KBM-7 (cell line): ENCODE data around the gene VAPA.

ENCODE experiments used
- DNase-seq: peaks from one replicate; pipeline ENCODE4 v3.0.0-alpha.2; 2015
- in situ Hi-C: fragments of 300-500 bp; cut with MboI; formaldehyde crosslinking; loops from 2 replicates; pipeline ENCODE4 v1.14.3; 2020; ENCODE audit warnings: low sequenced_read_pairs, low pct_unique_long_range_greater_than_20kb, mixed read lengths

VAPA gene

DNA sequence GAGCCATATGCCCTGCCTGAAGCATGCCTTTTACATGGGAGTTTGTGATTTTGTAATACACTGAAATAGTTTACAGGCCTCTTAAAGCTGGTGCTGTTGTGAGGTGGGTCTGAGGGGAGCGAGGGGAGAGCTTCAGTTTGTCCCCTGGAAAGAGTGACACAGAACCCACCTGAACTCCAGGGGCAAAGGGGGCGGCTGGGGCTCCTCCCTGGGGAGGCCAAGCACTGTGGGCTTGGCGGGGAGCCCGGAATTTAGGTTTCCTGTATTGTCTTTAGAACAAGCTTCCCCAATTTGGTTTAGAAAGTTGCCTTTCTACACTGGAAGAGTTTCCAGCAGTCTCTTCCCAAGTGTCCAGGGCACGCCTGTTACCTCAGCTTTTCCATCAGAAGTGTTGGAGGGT lies 75.7 kb downstream of the VAPA start:
- DNase-seq, result no peak
- in situ Hi-C loops, result no loop called here

DNA sequence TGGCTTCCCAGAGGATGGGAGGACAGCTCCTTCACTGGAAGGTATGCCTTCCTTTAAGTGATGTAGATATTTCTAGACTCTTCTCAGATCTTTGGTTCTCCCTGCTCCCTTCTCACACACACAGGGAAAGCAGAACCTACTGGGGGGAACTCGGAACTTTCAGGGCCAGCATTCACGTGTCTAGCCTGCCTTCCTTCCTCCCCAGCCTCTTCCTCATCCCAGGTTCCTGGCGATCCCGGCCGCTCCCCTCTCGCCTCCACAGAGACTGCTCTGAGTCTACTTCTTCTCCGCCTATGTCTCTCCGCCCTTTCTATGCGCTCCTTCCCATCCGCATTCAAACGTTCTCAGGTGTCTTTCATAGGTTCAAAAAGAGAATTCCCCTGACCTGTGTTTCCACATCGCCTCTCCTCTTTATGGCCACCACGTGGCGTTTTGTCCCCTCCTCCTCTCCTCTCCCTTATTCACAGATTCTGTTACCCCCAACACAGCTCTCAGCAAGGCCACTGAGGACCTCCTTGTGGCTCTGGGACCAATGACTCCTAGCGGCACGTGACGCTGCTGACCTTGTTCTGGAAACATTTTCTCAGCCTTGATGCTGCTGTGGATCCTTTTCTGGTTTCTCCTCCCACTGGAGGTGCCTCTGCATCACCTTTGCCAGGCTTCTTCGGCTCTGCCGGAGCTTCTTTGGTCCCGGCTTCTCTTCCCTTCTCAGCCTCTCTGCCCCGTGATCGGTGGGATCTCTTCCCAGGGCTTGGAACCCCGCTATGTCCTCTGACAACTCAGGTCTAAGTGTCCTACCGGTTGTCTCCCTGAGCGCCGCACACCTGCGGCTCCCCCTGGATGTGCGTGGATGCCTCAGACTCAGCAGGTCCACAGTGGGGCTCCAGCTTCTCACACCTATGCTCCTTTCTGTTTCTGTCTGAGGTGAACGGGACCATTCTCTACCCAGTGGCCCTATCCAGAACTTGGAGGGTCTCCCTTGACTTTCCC lies 77.5 kb downstream of the VAPA start:
- DNase-seq, result no peak
- in situ Hi-C loops, result no loop called here

DNA sequence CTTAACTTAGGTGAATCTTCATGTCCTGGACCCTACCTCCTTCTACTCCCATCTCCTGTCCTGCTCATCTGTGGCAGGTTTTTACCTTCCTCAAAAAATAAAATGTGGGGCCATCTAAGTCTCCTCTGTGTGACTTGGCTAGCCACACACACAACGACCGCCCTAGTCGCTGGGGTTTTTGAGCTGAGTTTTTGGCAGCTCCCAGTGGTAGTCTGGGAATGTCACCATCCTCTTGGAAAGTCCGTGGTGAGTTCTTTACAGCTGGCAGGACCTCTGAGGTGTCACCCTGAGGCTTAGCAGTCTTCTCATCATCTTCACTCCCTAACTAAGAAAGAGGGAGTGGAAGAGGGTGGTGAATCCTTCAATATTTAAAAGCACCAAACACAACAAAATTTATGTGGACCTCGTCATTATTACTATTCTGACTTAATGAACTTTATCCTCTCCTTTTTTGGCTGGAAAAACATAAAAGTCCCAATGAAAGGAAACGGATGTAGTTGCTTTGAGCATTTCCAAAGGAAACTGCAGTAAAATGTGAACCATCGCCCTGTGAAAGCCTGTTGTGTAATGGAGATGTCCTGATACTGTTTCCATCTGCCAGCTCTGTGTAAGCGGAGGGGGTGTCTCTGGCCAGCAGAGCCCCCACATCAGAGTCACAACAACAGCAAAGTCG lies 78.6 kb downstream of the VAPA start:
- no peak for DNase-seq
- in situ Hi-C loops, result no loop called here

DNA sequence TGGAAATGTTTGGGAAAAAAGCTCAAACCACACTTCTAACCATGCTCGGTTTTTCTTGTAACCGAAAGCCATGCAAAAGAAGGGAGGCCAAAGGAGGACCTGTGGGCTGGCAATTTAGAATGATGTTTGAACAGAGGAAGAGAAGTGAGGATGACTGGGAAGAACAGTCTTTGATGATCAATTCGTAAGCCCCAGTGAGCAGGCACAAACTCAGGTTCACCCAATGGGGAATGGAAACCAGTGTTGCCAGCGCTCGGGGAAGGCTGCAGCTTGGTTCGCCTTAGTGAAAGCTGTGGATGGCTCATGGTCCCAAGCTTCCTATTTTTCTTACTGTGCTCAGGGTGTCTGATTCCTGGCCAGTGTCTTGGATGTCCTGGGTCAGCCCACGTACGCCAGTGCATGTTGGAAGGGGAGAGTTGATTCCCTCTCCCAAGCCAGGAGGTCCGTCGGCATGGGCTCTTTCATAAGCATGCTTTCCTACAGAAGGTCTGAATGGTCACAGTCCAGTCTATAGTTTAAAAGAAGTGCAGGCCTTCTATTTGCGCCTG lies 79.2 kb downstream of the VAPA start:
- in situ Hi-C loops, result no loop called here
- DNase-seq, result no peak

DNA sequence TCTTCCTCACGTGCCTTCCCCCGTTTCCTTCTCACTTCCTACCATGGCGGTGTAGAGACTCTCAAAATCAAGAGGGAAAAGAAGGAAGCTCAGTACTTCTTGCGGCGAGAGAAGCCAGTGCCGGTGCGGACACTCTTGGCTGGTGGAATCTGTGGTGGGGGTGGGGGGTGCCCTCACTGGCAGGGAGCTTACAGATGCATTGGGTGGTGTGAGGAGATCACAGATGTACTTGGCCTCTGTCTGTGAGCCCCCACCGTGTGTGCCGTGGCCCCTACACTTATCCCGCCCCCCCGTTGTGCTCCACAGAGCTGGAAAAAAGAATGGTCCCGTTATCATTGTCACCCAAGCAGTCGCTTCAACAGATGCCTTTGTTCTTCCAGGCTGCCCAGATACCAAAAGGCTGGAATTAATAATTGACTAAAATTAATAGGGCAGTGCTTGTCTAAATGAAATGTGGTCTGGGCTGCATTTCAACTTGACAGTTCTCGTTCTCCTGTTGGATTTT lies 79.8 kb downstream of the VAPA start:
- in situ Hi-C loops, result no loop called here
- DNase-seq, result no peak

DNA sequence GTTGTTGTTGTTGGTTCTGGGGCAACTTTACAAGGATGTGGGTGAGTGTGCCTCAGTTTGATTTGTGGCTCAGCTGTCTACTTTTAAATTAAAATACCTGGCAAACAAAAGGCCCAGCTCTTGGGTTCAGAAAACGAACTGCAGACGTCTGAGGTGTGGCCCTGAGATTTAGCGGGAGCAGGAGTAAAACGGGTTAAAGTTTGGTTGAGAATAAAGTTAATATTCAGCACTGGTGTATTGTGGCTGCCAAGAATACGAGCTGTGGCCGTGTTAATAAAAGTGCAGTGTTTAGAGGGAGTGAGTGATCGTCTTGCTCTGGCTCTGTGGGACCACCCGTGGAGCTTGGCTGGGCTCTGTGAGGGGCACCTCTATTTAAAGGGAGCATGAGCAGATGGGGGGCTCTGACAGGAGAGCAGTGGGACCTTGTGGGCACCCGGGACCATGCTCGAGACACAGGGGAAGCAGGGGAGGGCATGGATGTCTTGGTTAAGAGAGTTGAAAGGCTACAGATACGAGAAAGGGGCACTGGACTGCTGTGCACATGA lies 80.3 kb downstream of the VAPA start:
- no peak for DNase-seq
- in situ Hi-C loops, result no loop called here

DNA sequence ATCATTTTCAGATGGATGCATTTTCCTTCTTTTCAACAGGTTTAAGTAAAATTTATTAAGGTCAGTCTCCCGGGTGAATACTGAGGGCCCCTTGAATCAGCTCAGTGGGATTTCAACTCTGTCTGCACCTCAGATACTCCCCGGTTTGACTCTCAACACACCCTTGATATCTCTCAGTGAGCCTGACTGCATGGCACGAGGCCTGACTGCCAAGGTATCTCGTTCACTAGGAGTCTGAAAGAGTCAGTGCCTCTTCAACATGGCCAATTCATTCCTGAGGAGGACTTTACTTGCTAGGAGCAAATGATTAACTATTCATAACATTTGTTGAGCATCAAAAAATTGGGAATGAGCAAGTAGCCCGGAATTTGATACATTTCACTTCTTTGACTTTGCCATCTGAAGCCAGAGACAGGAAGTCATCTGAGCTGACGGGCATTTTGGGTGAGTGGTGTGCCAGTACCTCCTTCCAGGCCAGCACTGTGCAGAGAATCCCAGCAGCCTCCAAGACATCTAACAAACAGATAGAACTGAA lies 81.0 kb downstream of the VAPA start:
- DNase-seq, result no peak
- in situ Hi-C loops, result no loop called here

DNA sequence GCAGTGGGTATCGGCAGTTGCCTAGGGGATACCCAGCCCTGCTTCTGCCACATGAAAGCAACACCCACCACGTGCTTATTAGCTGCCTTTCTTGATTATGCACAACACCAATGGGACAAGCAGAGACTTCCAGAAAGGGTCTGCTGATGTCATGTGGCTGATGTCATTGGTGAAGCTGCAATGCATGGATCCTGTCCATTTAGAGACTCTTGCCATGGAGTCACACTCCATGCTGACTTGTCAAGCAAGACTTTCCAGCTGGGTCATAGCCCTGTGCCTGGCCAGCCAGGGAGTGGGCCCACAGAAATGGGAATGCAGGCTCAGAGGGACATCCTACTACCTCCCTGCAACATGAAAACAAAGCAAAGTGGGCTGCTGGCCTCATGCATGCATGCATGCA lies 81.8 kb downstream of the VAPA start:
- no peak for DNase-seq
- in situ Hi-C loops, result no loop called here

DNA sequence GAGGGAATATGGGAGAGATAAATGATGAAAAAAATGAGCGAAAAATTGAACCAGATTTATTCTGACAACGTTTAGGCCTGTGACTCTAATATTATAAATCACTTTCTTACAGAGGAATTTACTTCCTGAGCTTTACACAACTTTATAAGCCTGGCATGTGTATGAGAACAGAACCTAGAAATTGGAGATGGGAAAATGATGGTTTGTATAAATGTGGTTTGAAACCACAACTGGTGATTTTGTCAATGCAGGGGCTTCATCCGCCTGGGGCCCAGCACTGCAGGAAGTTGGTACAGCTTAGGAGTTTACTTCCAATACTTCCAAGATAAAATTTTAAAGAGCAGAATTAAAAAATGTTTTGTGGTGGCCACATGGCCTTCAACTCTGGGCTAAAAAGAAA lies 82.3 kb downstream of the VAPA start:
- in situ Hi-C loops, result no loop called here
- DNase-seq, result no peak

DNA sequence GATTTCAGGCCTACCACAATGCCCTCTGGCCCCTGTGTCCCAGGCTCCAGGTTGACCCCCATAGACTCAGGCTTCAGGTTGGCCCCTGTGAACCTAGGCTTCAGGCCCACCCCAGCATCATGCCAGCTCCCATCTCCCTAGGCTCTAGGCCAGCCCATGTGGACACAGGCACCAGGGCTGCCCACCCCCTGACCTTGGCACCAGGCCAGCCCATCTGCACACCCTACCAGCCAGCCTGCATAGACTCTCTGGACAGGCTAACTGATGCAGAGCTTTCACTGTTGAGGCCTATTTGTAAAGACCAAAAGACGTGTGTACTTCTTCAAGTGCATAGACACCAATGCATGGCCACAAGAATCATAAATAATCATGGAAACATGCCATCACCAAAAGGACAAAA lies 83.9 kb downstream of the VAPA start:
- DNase-seq, result no peak
- in situ Hi-C loops, result no loop called here

DNA sequence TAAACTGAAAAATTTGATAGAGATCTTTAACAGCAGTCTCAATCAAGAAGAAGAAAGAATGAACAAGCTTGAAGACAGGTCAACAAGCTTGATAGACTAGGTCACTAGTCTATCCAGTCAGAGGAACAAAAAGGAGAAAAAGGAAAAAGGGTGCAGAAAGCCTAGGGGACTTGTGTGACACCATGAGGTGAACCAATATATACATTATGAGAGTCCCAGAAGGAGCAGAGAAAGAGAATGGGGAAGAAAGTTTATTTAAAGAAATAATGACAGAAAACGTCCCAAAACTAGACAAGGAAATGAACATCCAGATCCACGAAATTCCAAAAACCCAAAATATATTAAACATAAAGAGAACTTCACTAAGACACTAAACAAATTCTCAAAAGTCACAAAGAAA lies 84.5 kb downstream of the VAPA start:
- in situ Hi-C loops, result no loop called here

DNA sequence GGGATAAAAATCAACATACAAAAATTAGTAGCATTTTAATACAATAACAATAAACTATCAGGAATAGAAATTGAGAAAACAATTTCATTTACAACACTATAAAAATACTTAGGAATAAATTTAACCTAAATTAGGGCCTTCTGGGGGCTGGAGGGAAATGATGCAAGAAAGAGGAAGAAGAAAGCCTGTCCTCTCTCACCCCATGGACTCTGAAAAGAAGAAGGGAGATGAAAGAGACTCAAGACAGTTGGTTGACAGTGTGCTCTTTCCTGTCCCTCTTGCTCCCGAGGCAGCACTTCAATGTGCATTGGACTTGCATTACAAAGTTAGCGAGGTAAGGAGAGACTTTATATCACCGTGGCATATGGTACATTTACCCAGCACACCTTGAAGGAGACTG lies 88.5 kb downstream of the VAPA start:
- DNase-seq, result peak; percentile 14
- in situ Hi-C loops, result no loop called here

More for the DNA sequence above, 84.5 kb downstream of the VAPA start:
- DNase-seq, result no peak

DNA sequence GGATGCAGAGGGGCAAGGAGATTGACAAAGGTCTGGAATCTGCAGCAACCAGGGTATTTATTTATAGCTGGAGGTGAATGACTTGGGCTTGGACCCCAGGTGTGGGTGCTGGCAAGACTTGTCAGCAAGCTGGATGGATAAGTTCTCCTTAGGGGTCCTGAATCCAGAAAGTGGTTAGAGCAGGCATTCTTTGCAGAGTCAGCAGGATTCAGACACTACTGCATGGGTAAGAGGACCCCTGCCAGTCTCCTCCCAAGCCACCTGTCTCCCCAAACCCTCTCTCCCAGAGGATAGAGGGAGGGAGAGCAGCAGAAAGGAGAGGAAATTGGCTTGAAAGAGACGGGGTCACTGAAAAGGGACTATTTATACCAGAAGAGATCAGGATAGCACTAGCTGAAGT lies 89.5 kb downstream of the VAPA start:
- in situ Hi-C loops, result no loop called here
- no peak for DNase-seq

DNA sequence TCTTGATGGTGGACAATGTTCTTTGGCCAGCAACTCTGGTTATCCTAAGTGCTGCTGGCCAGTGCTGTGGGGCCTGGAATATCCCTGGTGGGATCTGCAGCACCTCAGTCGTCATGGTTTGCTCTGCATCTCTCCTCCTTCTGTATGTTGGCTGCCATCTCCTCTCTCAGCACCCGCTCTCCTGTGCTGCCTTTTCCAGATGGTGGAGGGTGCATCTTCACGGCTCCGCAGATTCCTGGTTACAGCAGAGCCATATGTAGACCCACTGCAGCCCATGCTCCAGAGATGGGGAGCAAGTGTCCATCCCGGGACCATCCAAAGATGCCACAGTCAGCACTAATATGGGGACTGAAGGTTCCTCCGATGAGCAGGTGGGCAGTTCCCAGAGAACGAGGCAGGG lies 90.0 kb downstream of the VAPA start:
- in situ Hi-C loops, result no loop called here
- DNase-seq, result no peak

DNA sequence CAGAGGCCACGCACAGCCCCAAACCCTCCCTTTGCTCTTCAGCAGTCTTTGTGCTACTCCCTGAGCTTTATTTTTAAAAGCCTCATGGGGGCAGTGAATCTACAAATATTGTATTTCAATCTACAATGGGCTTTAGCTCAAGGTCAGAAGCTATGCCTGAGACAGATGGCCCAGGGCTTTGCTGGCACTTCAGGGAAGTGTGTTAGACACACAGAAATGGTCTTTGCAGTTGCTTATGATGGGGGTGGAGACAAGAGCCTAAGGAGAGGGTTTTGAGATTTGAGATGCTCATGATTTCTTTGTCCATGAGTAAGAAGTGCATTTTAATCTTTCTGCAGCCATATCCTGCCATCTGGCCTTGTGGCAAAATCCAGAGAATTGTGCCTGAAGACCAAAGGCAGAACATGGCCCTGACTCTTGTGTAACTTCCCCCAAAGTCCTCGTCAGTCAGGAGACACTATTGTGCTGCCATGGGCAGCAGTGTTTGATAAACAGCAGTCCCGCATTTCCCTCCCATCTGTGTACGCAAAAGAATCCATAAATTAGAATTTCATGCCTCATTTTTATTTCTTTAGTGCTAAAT lies 92.6 kb downstream of the VAPA start:
- DNase-seq, result no peak
- in situ Hi-C loops, result no loop called here

DNA sequence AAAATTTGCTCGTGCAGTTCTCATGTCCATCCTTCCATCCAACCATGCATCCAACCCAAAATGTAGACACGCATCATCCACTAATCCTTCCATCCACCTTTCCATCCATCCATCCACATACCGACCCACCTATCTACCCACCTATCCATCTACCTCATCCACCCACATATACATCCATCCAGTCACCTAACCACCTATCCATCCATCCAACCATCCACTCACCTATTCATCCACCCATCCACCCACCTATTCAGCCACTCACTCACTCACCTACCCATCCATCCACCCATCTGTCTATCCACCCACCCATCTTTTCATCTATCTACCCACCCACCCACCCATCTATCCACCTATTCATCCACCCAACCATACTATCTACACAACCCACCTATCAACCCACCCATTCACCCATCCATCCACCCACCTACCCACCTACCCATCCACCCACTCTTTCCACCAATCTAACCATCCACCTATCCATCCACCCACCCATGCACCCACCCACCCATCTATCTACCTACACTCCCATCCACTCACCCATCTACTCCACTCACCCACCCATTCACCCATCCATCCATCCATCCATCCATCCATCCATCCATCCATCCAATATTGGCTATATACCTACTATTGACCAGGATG lies 94.3 kb downstream of the VAPA start:
- in situ Hi-C loops, result no loop called here
- DNase-seq, result no peak
